ENCODE results near the gene TMEM82.

Gene TMEM82

GRCh38 chr1:15786581-15786980, 44.3 kb downstream of the TMEM82 start:
- DNase-seq (ENCODE audit: low read depth in 3 of 3): no peak

- no peak for DNase-seq (ENCODE audit: low read depth in 3 of 3)
These were observed 46.5 kb downstream of the TMEM82 start for GRCh38 chr1:15788624-15789301.

GRCh38 chr1:15796086-15796462, 53.8 kb downstream of the TMEM82 start:
- no peak for DNase-seq (ENCODE audit: low read depth in 3 of 3)
